Brain microvascular endothelial cell (primary cell): ENCODE measurements around the gene VN1R5.
"Not testable (repeated sequence)": the region's sequence is repeated elsewhere in the genome, so short reads cannot be mapped to it uniquely, and the experiment has no call there.

Experiments
- DNase-seq: peaks from one replicate; pipeline ENCODE4 v3.0.0-alpha.2; 2020
- H3K27ac ChIP-seq: fragments of 250-450 bp; sonication (Bioruptor Pico); 2 replicates; pipeline ENCODE4 v1.5.1; 2020; ENCODE audit warnings: mild to moderate bottlenecking, moderate library complexity
- H3K27me3 ChIP-seq: fragments of 250-450 bp; sonication (Bioruptor Pico); replicated peaks from 2 replicates; pipeline ENCODE4 v1.5.1; 2020; ENCODE audit warnings: mild to moderate bottlenecking
- H3K36me3 ChIP-seq: fragments of 250-450 bp; sonication (Bioruptor Pico); replicated peaks from 2 replicates; pipeline ENCODE4 v1.5.1; 2020; ENCODE audit warnings: mild to moderate bottlenecking
- H3K4me3 ChIP-seq: 2 replicates; pipeline ENCODE4 v1.5.1; 2011; ENCODE audit warnings: low read depth, mild to moderate bottlenecking, control low read depth, low read length, moderate library complexity
- in situ Hi-C: cut with HindIII; loops from 2 replicates; pipeline ENCODE4 v1.10.0; 2017; ENCODE audit warnings: low sequenced_read_pairs, low pct_ligation_motif_present
- TF ChIP-seq, protein P1 (sequence below): IDR thresholded peaks from 2 replicates; pipeline ENCODE4 v1.5.1; 2011; ENCODE audit warnings: low read depth, mild to moderate bottlenecking, moderate library complexity, low read length, control low read depth, inconsistent platforms; ENCODE audit errors: missing control alignments

The VN1R5 gene

DNA sequence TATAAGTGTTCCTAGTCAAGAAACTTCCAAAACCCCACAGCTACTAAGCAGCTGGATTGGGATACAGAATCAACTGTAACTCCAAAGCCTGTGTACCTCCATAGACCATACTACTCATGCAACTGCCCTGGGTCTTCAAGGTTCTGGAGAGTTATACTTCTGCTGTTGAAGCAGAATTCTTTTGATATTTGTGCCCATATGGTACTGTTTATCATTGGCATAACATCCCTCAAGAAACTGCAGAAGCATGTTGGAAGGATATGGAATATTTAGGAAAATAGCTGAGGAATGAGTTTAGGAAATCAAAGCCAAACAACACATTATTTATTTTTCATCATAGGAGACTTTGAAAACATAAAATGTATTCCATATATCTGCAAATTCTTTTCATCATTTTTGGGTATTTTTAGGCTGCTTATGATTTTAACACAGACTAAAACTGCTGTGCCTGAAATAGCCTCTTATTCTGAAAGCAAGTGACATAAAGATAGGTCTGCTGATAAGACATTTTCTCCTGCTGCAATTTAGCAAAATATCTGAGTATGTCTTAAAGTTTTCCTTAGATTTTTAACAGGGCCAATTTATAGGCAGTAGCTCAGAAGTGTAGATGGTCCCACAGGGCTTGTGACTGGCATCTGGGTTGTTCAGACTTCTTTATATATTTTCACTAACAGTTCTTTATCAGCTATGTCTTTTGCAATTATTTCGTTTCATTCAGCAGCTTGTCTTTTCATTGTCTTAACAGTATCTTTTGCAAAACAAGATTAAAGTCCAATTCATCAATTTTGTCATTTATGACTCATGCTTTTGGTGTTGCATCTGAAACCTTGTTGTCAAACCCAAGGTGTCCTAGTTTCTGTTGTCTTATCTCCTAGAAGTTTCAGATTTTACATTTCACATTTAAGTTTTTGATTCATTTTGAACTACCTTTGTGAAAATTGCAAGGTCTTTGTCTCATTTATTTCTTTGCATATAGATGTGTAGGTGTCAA, 43.0 kb upstream of the VN1R5 start:
- no peak overlapping the region for H3K27ac ChIP-seq
- in situ Hi-C loops = no loop called here
- TF ChIP-seq, protein P1, sequence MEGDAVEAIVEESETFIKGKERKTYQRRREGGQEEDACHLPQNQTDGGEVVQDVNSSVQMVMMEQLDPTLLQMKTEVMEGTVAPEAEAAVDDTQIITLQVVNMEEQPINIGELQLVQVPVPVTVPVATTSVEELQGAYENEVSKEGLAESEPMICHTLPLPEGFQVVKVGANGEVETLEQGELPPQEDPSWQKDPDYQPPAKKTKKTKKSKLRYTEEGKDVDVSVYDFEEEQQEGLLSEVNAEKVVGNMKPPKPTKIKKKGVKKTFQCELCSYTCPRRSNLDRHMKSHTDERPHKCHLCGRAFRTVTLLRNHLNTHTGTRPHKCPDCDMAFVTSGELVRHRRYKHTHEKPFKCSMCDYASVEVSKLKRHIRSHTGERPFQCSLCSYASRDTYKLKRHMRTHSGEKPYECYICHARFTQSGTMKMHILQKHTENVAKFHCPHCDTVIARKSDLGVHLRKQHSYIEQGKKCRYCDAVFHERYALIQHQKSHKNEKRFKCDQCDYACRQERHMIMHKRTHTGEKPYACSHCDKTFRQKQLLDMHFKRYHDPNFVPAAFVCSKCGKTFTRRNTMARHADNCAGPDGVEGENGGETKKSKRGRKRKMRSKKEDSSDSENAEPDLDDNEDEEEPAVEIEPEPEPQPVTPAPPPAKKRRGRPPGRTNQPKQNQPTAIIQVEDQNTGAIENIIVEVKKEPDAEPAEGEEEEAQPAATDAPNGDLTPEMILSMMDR = no peak
- H3K36me3 ChIP-seq = no peaks in the 10 kb centered on the region
- H3K27me3 ChIP-seq = no peaks in the 10 kb centered on the region
- DNase-seq = no peak
- H3K4me3 ChIP-seq = no peak overlapping the region

DNA sequence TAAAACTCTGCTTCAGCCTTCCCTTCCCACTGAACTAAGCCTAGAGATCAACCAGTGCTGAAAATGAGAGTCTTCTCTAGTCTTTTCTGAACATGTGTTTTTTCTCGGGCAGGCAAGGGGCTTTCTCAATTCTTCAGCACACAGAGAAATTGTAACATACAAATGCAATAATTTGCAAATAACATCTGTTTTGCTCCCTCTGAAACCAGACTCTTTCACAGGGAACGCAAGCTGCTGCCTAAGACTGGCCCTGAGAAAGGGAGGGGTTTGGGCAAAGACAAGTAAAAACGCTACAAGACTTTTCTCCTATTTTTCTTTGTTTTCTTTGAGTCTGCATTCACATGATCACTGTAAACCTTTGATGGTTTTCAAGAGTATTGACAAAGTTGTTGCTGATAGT, 39.6 kb upstream of the VN1R5 start:
- Histone ChIP-seq H3K4me3 (no peak overlapping the region), H3K27me3 (no peaks in the 10 kb centered on the region), H3K27ac (no peak overlapping the region), H3K36me3 (no peaks in the 10 kb centered on the region)
- in situ Hi-C loops = no loop called here
- TF ChIP-seq, protein P1 = no peak
- no peak for DNase-seq

DNA sequence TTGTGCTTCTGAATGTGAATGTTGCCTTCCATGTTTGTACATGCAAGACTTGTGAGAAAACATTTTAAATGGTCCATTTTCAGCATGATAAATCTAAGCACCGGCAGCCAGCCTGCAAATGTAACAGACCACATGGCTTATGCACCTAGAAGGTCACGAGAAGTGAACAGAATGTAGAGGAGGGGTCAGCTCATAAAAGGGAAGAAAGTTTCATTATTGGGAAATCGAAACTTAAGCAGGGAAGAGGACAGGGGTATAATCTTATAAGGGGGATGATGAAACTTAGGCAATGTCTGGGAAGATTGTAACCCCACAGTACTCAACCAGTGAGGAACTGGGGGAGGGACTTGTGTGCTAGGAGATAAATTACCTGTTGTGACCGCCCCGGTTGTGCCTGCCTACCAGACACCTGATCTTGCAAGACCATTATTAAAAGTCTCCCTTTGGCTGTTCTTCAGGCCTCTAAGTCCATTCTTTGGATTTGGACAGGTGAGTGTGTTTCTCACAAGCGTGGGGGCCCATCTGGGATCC, 37.7 kb upstream of the VN1R5 start:
- in situ Hi-C loops = no loop called here
- no peaks in the 10 kb centered on the region for H3K27me3 ChIP-seq
- no peak overlapping the region for H3K27ac ChIP-seq
- no peak overlapping the region for H3K4me3 ChIP-seq
- TF ChIP-seq, protein P1 = no peak
- no peaks in the 10 kb centered on the region for H3K36me3 ChIP-seq
- no peak for DNase-seq

DNA sequence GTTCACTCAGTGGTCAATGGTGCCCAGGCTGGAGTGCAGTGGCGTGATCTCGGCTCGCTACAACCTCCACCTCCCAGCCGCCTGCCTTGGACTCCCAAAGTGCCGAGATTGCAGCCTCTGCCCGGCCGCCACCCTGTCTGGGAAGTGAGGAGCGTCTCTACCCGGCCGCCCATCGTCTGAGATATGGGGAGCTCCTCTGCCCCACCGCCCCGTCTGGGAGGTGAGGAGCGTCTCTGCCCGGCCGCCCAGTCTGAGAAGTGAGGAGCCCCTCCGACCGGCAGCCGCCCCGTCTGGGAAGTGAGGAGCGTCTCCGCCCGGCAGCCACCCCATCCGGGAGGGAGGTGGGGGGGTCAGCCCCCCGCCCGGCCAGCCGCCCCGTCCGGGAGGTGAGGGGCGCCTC, 35.6 kb upstream of the VN1R5 start:
- in situ Hi-C loops, H3K27ac ChIP-seq, DNase-seq, H3K36me3 ChIP-seq, H3K4me3 ChIP-seq, H3K27me3 ChIP-seq: not testable (repeated sequence)

DNA sequence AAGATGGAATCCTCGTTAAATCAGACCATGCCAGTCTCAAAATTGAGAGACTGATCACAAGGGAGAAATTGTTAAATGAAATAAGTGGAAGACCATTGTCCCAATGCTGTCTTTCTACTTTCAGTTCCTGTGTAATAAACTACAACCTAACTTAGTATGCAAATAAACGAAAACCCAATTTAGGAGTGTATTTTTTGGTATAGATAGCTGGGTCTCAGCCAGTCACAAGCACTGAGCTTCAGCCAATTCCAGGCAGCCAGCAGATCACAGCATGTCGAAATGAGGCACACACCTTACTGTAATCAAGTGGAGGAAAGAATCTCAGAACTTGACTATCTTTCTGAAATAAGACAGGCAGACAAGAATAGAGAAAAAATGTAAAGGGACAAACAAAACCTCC, 33.0 kb upstream of the VN1R5 start:
- H3K36me3 ChIP-seq = no peaks in the 10 kb centered on the region
- in situ Hi-C loops = no loop called here
- TF ChIP-seq, protein P1 = no peak
- no peaks in the 10 kb centered on the region for H3K27me3 ChIP-seq
- no peak for DNase-seq
- no peak overlapping the region for H3K27ac ChIP-seq
- no peak overlapping the region for H3K4me3 ChIP-seq

DNA sequence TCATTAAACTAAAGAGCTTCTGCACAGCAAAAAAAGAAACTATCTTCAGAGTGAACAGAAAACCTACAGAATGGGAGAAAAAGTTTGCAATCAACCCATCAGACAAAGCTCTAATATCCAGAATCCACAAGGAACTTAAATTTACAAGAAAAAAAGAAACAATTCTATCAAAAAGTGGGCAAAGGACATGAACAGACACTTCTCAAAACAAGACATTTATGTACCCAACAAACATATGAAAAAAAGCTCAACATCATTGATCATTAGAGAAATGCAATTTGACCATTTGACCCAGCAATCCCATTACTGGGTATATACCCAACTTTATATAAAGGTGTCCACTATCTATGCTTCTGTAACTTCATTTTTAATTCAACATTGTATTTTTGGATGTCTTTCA, 31.1 kb upstream of the VN1R5 start:
- no peak for DNase-seq
- TF ChIP-seq, protein P1 = no peak
- Histone ChIP-seq H3K4me3 (no peak overlapping the region), H3K27ac (no peak overlapping the region), H3K36me3 (no peaks in the 10 kb centered on the region), H3K27me3 (no peaks in the 10 kb centered on the region)
- in situ Hi-C loops = no loop called here
